Right lobe of liver (tissue), 6 donors: Measurements from ENCODE around the gene GRPEL2. TPM values are rescaled to one million over a fixed set of nuclear protein-coding genes. Genes with fewer than 3 reads are reported as not detected.

Source experiments
- ATAC-seq, 4 donors: fragments of 200-7000 bp; cut with Tn5 transposase; one replicate each; pipeline ENCODE4 v1.9.1; 2020; ENCODE audit warnings: mild to moderate bottlenecking in 4 of 4, moderate library complexity in 4 of 4
- DNase-seq, 3 donors: peaks; one replicate each; pipeline ENCODE4 v3.0.0-alpha.2; 2020
- H3K27ac ChIP-seq, 3 donors: fragments of 200-600 bp; one replicate each; pipeline ENCODE4 v1.8.0; 2022
- H3K27me3 ChIP-seq, 2 donors: fragments of 200-600 bp; one replicate each; pipeline ENCODE4 v1.8.0; 2022
- H3K36me3 ChIP-seq, 4 donors: fragments of 200-600 bp; sonication (generic) in 1 of 4; one replicate each; pipeline versions ENCODE4 v1.5.1 to v1.8.0; 2017 to 2022; ENCODE audit warnings: control low read depth in 1 of 4
- H3K4me1 ChIP-seq, 4 donors: fragments of 200-600 bp; sonication (generic) in 1 of 4; one replicate each; pipeline versions ENCODE4 v1.5.1 to v1.8.0; 2017 to 2022; ENCODE audit warnings: control low read depth in 1 of 4
- H3K4me3 ChIP-seq, 3 donors: fragments of 200-600 bp; one replicate each; pipeline ENCODE4 v1.8.0; 2022
- H3K9me3 ChIP-seq, 4 donors: fragments of 200-600 bp; sonication (generic) in 1 of 4; one replicate each; pipeline versions ENCODE4 v1.5.1 to v1.8.0; 2017 to 2022; ENCODE audit warnings: control low read depth in 1 of 4
- POLR2A ChIP-seq: fragments of 450-650 bp; IDR thresholded peaks from one replicate; pipeline ENCODE4 v1.6.1; 2017; ENCODE audit warnings: antibody characterized with exemption, mild to moderate bottlenecking
- WGBS: methylation state at CpG from one replicate; pipeline ENCODE4 v1.1.6; 2018; ENCODE audit warnings: low coverage, low lambda C conversion rate; ENCODE audit not compliant: insufficient coverage; ENCODE audit errors: missing lambda C conversion rate; 5-methylcytosine and 5-hydroxymethylcytosine counted together
- intact Hi-C, 2 donors: fragments of 100-400 bp; cut with DNase I; formaldehyde crosslinking; loops; one replicate each; pipeline versions ENCODE4 v1.11.2 to v1.14.1; 2022
- total RNA-seq, 6 experiments: library from RNA; depleted of rRNA in 2 of 6; stranded (reverse); fragments of >200 nt in 2 of 6; fragmentation: NEBNext Ultra II Directional in 3 of 6; extraction: Animal tissue kit (Norgen Biotek cat#: 25700) in 3 of 6; gene quantifications; one replicate each; pipeline versions ENCODE4 v1.1.0 to v1.2.4, GENCODE V29; 2016 to 2023
- TF ChIP-seq, protein P1 (sequence below), 4 donors: fragments of 200-600 bp in 3 of 4; fragments of 450-650 bp in 1 of 4; IDR thresholded peaks; one replicate each; pipeline versions ENCODE4 v1.5.1 to v1.8.0; 2016 to 2022; ENCODE audit warnings: antibody characterized with exemption in 4 of 4, mild to moderate bottlenecking in 2 of 4
- donor health status: DM: no; HTN: yes; CAD: no.
- donor health status: DM: no; HTN: no; CAD: no.
- donor health status: DM: no; HTN: no; CAD: no.
- donor health status: DM: no; HTN: yes; CAD: no.
- donor health status: DM: no; HTN: yes; CAD: no.

GRPEL2 gene
- total RNA-seq, 6 experiments from 2014 or later, result 4.2 to 6.9 (median 5.9) TPM

DNA sequence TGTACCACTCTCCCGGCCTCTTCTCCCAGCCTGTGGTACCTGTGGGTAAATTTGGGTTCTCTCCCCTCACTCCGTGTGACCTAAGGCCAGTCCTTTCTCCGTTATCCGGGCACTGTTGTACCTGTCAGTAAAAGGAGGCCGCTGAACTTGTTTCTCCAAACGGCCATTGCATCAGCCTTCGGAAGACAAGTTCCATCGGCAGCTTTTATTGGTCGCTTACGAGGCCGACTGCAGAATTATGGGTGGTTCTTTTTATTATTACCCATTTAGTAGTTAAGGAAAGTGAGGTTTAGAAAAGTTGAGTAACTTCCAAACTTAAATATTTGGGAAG is 558 bp downstream of the GRPEL2 start:
- WGBS, result 0% methylated on average over 10 of the region's 11 CpGs
- Histone ChIP-seq H3K27ac (peak overlapping the region in 2 of 3 donors; percentile 17 to 18), H3K27me3 (no peaks in the 10 kb centered on the region), H3K9me3 (no peaks in the 10 kb centered on the region), H3K36me3 (peaks cover 0 to 28% (median 13%) of the 10 kb centered on the region in 4 donors), H3K4me3 (peak overlapping the region; percentile 85 to 96 (median 86)), H3K4me1 (peaks cover 0 to 11% (median 3%) of the 10 kb centered on the region in 4 donors)
- TF ChIP-seq, protein P1, sequence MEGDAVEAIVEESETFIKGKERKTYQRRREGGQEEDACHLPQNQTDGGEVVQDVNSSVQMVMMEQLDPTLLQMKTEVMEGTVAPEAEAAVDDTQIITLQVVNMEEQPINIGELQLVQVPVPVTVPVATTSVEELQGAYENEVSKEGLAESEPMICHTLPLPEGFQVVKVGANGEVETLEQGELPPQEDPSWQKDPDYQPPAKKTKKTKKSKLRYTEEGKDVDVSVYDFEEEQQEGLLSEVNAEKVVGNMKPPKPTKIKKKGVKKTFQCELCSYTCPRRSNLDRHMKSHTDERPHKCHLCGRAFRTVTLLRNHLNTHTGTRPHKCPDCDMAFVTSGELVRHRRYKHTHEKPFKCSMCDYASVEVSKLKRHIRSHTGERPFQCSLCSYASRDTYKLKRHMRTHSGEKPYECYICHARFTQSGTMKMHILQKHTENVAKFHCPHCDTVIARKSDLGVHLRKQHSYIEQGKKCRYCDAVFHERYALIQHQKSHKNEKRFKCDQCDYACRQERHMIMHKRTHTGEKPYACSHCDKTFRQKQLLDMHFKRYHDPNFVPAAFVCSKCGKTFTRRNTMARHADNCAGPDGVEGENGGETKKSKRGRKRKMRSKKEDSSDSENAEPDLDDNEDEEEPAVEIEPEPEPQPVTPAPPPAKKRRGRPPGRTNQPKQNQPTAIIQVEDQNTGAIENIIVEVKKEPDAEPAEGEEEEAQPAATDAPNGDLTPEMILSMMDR (IDR thresholded peaks at IDR 0.05), result no peak
- TF ChIP-seq POLR2A, result no peak
- intact Hi-C loops, result no loop called here
- no peak for ATAC-seq
- no peak for DNase-seq

DNA sequence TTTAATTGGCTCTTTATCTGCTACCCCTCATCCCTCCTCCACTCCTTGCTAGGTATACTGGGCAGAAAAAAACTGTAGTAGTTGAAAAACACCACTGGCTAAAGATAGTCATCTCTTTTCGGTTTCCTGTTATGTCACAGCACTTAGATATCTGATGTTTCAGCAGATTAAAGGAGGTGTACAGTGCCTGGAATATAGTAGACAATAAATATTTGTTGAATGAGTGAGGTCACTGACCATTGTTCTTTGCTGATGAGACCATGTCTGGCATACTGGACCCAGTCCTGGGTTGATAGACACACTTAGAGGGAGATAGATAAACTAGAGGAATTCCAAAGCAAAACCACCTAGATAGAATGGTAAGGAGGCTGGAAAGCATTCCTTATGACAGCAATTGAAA is 3.2 kb downstream of the GRPEL2 start:
- peaks cover 0 to 47% (median 20%) of the 10 kb centered on the region in 4 donors for H3K36me3 ChIP-seq
- intact Hi-C loops, result no loop called here
- TF ChIP-seq, protein P1 (IDR thresholded peaks at IDR 0.05), result no peak
- TF ChIP-seq POLR2A, result no peak

DNA sequence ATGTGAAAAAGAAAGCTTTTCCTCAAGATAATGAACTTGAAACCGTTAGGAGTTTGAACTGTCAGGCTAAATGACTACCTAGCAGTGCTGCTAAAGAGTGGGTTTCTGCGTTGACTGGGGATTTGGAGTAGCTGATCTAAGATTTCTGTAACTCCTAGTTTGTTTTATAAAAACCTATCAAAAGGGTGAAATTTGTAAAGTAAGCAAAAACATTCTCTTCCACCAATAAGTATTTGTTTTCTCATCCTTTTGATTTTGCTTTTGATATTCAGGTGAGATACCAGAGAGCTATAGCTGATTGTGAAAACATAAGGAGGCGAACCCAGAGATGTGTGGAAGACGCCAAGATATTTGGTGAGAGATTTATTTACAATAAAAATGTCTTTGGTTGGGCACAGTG is 4.1 kb downstream of the GRPEL2 start:
- Histone ChIP-seq H3K27ac (no peak overlapping the region), H3K27me3 (no peaks in the 10 kb centered on the region), H3K4me3 (no peak overlapping the region), H3K9me3 (no peaks in the 10 kb centered on the region), H3K36me3 (peaks cover 0 to 47% (median 22%) of the 10 kb centered on the region in 4 donors), H3K4me1 (peaks cover 0 to 10% (median 3%) of the 10 kb centered on the region in 4 donors)
- no peak for DNase-seq
- ATAC-seq, result no peak
- TF ChIP-seq, protein P1 (IDR thresholded peaks at IDR 0.05), result no peak
- TF ChIP-seq POLR2A, result no peak
- intact Hi-C loops, result no loop called here
- 94% methylated on average over 4 of the region's 4 CpGs for WGBS

More for the DNA sequence above, 3.2 kb downstream of the GRPEL2 start:
- no peak overlapping the region for H3K4me3 ChIP-seq
- WGBS, result 63% methylated on average over 1 of the region's 1 CpG
- no peak for DNase-seq
- H3K9me3 ChIP-seq, result no peaks in the 10 kb centered on the region
- H3K27me3 ChIP-seq, result no peaks in the 10 kb centered on the region
- no peak overlapping the region for H3K27ac ChIP-seq
- ATAC-seq, result no peak
- peaks cover 0 to 11% (median 3%) of the 10 kb centered on the region in 4 donors for H3K4me1 ChIP-seq

DNA sequence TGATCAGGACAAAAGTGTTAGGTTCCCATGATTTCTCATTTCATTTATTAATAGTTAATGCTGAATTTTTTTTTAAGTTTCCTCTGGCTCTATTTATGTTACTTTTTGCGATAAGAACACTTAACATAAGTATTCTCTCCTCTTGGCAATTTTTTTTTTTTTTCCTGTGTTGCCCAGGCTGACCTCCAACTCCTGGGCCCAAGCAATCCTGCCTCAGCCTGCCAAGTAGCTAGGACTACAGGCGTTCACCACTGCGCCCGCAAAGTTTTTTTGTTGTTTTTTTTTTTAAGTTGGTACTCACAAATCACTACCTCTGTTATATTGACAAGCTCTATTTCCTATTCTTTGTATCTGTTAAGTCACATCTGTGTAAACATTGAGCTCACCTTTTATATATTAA is 6.9 kb downstream of the GRPEL2 start:
- WGBS, result 67% methylated on average over 4 of the region's 4 CpGs
- DNase-seq (no peak), ATAC-seq (no peak)
- no peak for TF ChIP-seq POLR2A
- TF ChIP-seq, protein P1 (IDR thresholded peaks at IDR 0.05), result no peak
- H3K27ac ChIP-seq, result no peak overlapping the region
- intact Hi-C loops, result no loop called here
- no peaks in the 10 kb centered on the region for H3K27me3 ChIP-seq
- peaks cover 0 to 47% (median 23%) of the 10 kb centered on the region in 4 donors for H3K36me3 ChIP-seq
- H3K4me3 ChIP-seq, result no peak overlapping the region
- no peaks in the 10 kb centered on the region for H3K4me1 ChIP-seq
- H3K9me3 ChIP-seq, result no peaks in the 10 kb centered on the region

DNA sequence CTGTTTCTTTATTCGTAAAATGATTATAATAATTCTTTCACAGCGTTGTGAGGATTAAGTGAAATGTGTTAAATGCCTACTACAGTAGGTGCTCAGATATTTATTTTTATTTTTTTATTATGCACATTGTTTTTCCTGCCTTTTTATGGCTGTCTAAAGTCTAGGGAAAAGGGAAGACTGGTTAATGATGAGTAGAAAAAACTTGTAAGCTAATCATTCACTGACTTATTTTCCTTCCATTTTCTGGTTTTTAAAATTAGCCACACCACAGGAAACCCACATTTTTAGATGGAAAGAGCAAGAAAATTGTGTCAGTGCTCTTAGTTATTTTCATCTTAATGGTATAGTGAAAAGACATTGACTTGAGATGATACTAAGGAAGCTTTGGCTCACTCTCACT is 8.6 kb downstream of the GRPEL2 start:
- H3K27me3 ChIP-seq, result no peaks in the 10 kb centered on the region
- TF ChIP-seq, protein P1 (IDR thresholded peaks at IDR 0.05), result no peak
- TF ChIP-seq POLR2A, result no peak
- no peaks in the 10 kb centered on the region for H3K9me3 ChIP-seq
- H3K27ac ChIP-seq, result no peak overlapping the region
- intact Hi-C loops, result no loop called here
- ATAC-seq (no peak), DNase-seq (no peak)
- no peak overlapping the region for H3K4me3 ChIP-seq
- WGBS, result 92% methylated on average over 2 of the region's 2 CpGs
- no peaks in the 10 kb centered on the region for H3K4me1 ChIP-seq
- H3K36me3 ChIP-seq, result peaks cover 0 to 38% (median 21%) of the 10 kb centered on the region in 4 donors
